OCI-LY3 (cell line): ENCODE results near the gene PLEKHF1.

Experiments
- H2AFZ ChIP-seq: fragments of 200-600, 300-600 bp; shearing (Covaris generic); 2 replicates; pipeline ENCODE4 v1.6.0; 2014; ENCODE audit warnings: antibody characterized with exemption, low read depth, low read length
- H3K27ac ChIP-seq: fragments of 200-600, 300-600 bp; sonication (generic); 2 replicates; pipeline ENCODE4 v1.5.1; 2014; ENCODE audit warnings: mild to moderate bottlenecking, low read length, moderate library complexity, mixed read lengths
- H3K27me3 ChIP-seq: fragments of 200-600, 300-600 bp; sonication (generic); 2 replicates; pipeline ENCODE4 v1.6.1; 2014; ENCODE audit warnings: low read depth, low read length, mixed read lengths
- H3K36me3 ChIP-seq: fragments of 200-600, 300-600 bp; sonication (generic); replicated peaks from 2 replicates; pipeline ENCODE3; 2014; ENCODE audit warnings: low read depth, low read length, mixed read lengths
- H3K4me1 ChIP-seq: fragments of 300-600, 200-600 bp; sonication (generic); 2 replicates; pipeline ENCODE4 v1.6.1; 2014; ENCODE audit warnings: low read length, mixed read lengths
- H3K4me2 ChIP-seq: fragments of 200-600, 300-600 bp; sonication (generic); 2 replicates; pipeline ENCODE4 v1.6.1; 2014; ENCODE audit warnings: low read length, mixed read lengths
- H3K4me3 ChIP-seq: fragments of 300-600, 200-600 bp; sonication (generic); 2 replicates; pipeline ENCODE4 v1.5.1; 2014; ENCODE audit warnings: antibody characterized with exemption, mild to moderate bottlenecking, low read length, moderate library complexity
- H3K79me2 ChIP-seq: fragments of 300-600, 200-600 bp; shearing (Covaris generic); 2 replicates; pipeline ENCODE4 v1.6.1; 2014; ENCODE audit warnings: mild to moderate bottlenecking, low read length, mixed read lengths
- H3K9ac ChIP-seq: fragments of 300-600, 200-600 bp; shearing (Covaris generic); 2 replicates; pipeline ENCODE4 v1.6.0; 2014; ENCODE audit warnings: mild to moderate bottlenecking, low read length, moderate library complexity
- H3K9me3 ChIP-seq: fragments of 200-600, 300-600 bp; shearing (Covaris generic); 2 replicates; pipeline ENCODE4 v1.6.1; 2014; ENCODE audit warnings: low read length, mixed read lengths; ENCODE audit not compliant: insufficient read depth
- H4K20me1 ChIP-seq: fragments of 200-600, 300-600 bp; sonication (generic); 2 replicates; pipeline ENCODE4 v1.6.1; 2016; ENCODE audit warnings: low read length, mixed read lengths; ENCODE audit not compliant: insufficient read depth
- EZH2phosphoT487 ChIP-seq: fragments of 200-600 bp; shearing (Covaris generic); IDR thresholded peaks from 2 replicates; pipeline ENCODE4 v1.6.1; 2018; ENCODE audit warnings: antibody characterized with exemption, mixed run types, low read depth
- TF ChIP-seq, protein P1 (sequence below): fragments of 200-600, 300-600 bp; sonication (generic); IDR thresholded peaks from 2 replicates; pipeline ENCODE4 v1.5.1; 2014; ENCODE audit warnings: antibody characterized with exemption, low read length, low read depth

PLEKHF1 gene

DNA sequence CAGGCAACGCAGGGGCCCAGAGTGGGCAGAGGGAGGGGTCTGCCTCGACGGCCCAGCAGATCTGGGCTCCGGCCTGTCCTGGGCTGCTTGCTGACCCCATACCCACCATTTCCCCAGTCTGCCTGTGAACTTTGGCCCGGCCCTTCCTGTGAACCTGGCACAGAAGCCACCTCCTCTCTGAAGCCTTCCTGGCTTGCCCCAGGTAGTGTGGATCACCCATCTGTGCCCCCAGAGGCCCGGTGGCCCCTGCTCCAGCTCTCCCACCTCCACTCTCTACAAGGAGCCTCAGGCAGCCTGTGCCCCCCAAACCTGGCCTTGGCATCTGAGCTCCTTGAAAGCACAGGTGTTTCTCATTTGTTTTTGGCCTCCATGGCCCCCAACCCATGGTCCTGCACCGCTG is 15.7 kb downstream of the PLEKHF1 start:
- TF ChIP-seq EZH2phosphoT487: no peak
- TF ChIP-seq, protein P1, sequence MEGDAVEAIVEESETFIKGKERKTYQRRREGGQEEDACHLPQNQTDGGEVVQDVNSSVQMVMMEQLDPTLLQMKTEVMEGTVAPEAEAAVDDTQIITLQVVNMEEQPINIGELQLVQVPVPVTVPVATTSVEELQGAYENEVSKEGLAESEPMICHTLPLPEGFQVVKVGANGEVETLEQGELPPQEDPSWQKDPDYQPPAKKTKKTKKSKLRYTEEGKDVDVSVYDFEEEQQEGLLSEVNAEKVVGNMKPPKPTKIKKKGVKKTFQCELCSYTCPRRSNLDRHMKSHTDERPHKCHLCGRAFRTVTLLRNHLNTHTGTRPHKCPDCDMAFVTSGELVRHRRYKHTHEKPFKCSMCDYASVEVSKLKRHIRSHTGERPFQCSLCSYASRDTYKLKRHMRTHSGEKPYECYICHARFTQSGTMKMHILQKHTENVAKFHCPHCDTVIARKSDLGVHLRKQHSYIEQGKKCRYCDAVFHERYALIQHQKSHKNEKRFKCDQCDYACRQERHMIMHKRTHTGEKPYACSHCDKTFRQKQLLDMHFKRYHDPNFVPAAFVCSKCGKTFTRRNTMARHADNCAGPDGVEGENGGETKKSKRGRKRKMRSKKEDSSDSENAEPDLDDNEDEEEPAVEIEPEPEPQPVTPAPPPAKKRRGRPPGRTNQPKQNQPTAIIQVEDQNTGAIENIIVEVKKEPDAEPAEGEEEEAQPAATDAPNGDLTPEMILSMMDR: no peak
- no peaks in the 10 kb centered on the region; the same call in 1 of the 2 replicates for H3K27me3 ChIP-seq
- no peaks in the 10 kb centered on the region for H4K20me1 ChIP-seq
- no peaks in the 10 kb centered on the region for H3K4me1 ChIP-seq
- H3K4me3 ChIP-seq: no peak overlapping the region
- H3K79me2 ChIP-seq: no peaks in the 10 kb centered on the region
- H3K36me3 ChIP-seq: no peaks in the 10 kb centered on the region
- no peaks in the 10 kb centered on the region for H3K9me3 ChIP-seq
- no peak overlapping the region for H3K27ac ChIP-seq
- H3K9ac ChIP-seq: no peak overlapping the region
- H3K4me2 ChIP-seq: no peak overlapping the region
- no peak overlapping the region for H2AFZ ChIP-seq

DNA sequence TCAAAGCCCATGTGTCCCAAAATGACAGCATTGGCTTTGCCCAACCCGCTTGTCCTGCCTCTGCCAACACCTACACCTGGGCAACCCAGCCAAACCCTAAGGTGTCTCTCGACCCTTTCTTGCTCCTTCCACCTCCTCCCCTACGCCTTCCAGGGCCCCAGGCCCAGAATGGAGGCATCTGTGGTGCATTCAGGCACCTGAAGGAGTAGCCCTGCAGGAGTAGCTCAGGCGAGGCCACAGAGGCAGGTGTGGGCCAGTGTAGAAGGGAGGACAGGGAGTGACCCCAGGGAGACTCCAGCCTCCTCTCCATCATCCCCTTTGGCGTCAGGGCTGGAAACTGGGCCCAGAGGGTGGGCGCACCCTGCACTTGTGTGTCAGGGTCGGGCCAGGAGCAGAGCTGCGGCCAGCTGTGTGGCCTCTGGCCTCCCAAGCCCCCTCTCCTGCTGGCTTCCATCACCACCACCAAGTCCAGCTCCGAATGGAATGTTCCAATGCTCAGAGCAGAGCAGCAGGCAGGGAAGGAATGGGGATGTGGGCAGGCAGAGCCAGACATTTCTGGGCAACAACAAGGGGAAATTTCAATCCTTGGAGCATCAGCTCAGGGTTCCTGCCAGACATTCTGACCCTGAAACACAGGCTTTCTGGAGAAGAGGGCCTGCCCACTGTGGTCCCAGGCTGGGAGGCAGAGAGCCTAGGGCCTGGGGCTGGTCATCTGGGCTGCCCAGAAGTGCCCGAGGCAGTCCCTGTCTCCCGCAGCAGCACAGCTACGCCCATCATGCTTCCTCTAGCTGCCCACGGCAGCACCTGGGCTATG is 16.4 kb downstream of the PLEKHF1 start:
- no peak overlapping the region for H3K27ac ChIP-seq
- H3K4me2 ChIP-seq: no peak overlapping the region
- H3K4me3 ChIP-seq: no peak overlapping the region
- no peaks in the 10 kb centered on the region for H4K20me1 ChIP-seq
- no peak overlapping the region for H2AFZ ChIP-seq
- TF ChIP-seq EZH2phosphoT487: no peak
- no peaks in the 10 kb centered on the region; the same call in 1 of the 2 replicates for H3K27me3 ChIP-seq
- H3K9me3 ChIP-seq: no peaks in the 10 kb centered on the region
- no peaks in the 10 kb centered on the region for H3K79me2 ChIP-seq
- H3K36me3 ChIP-seq: no peaks in the 10 kb centered on the region
- no peaks in the 10 kb centered on the region for H3K4me1 ChIP-seq
- no peak overlapping the region for H3K9ac ChIP-seq

DNA sequence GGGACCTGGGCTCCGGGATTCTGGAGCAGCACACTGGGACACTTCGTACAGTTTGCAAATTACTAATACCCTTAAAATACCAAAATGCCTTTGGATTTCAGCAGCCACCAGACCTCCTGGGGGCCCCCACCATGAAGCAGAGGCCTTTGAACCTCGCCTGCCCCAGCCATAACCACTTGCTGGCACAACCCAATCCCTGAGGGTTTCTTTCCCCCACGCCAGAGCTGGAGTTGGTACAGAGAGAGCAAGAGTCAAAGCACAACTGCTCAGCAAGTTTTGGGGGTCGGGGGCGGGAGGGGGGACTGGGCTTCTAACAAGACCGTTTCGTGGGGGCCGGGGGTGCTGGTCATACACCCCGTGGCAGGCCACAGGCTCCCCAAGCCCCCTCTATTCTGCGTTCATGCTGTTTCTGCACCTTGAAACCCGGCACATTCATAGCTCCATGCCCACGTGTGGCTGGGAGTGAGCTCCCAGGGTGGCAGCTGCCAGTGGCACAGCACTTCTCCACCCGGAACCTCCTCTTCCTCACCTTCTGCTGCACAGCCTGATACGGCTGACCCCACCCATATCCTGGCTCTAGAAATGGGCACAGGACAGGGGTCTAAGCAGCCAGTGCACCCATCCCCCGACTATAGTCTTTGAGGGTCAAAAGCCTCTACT is 17.1 kb downstream of the PLEKHF1 start:
- TF ChIP-seq EZH2phosphoT487: no peak
- TF ChIP-seq, protein P1: no peak
- H3K9ac ChIP-seq: no peak overlapping the region
- H3K27me3 ChIP-seq: no peaks in the 10 kb centered on the region; the same call in 1 of the 2 replicates

DNA sequence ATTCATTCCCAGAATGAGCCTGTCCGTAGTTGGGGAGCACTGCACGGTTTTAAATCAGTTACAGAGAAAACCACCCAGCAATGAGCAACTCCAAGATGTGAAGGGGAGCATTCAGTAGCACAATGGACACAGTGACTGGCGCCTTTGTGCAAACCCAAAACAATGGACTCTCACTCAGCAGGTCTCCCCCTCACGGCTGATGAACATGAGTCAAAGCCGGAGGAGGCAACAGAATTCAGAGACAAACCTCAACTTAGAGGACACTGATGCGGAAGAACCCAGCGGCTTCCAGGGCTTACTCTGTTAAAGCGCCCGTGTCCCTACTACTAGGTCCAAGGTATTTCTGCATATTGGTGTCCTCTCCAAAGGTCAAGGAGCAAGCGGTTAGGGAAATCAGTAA is 17.7 kb downstream of the PLEKHF1 start:
- Histone ChIP-seq H3K4me3 (no peak overlapping the region), H4K20me1 (no peaks in the 10 kb centered on the region), H3K9ac (no peak overlapping the region), H3K27ac (no peak overlapping the region), H3K36me3 (no peaks in the 10 kb centered on the region), H2AFZ (no peak overlapping the region), H3K4me1 (no peaks in the 10 kb centered on the region), H3K9me3 (no peaks in the 10 kb centered on the region), H3K79me2 (no peaks in the 10 kb centered on the region), H3K27me3 (no peaks in the 10 kb centered on the region; the same call in 1 of the 2 replicates), H3K4me2 (no peak overlapping the region)
- TF ChIP-seq EZH2phosphoT487: no peak
- TF ChIP-seq, protein P1: no peak

More for the DNA sequence above, 17.1 kb downstream of the PLEKHF1 start:
- Histone ChIP-seq H3K4me3 (no peak overlapping the region), H2AFZ (no peak overlapping the region), H3K9me3 (no peaks in the 10 kb centered on the region), H3K36me3 (no peaks in the 10 kb centered on the region), H4K20me1 (no peaks in the 10 kb centered on the region), H3K27ac (no peak overlapping the region), H3K4me1 (no peaks in the 10 kb centered on the region), H3K4me2 (no peak overlapping the region), H3K79me2 (no peaks in the 10 kb centered on the region)
